PC-3 (cell line): ENCODE results near the gene ABLIM2. TPM values are rescaled to one million over a fixed set of nuclear protein-coding genes. Genes with fewer than 3 reads are reported as not detected.

Experiments used
- ATAC-seq: fragments of 200-7000 bp; cut with Tn5 transposase; 2 replicates; pipeline ENCODE4 v1.9.1; 2020; ENCODE audit warnings: mild to moderate bottlenecking, moderate library complexity
- BruUV-seq: library from RNA; stranded (reverse); fragments of 400-500 nt; replicated peaks from 2 replicates; lab custom pipeline; 2021; lab: Mats Ljungman, UMichigan
- CTCF ChIA-PET: fragments of 300-600 bp; sonication (Branson Sonifier 250); formaldehyde crosslinking; loops from one replicate; lab custom pipeline; 2022; ENCODE audit warnings: antibody characterized with exemption; lab: Charles Lee
- POLR2A ChIA-PET: fragments of 300-600 bp; sonication (Branson Sonifier 250); formaldehyde crosslinking; loops from one replicate; lab custom pipeline; 2022; ENCODE audit warnings: antibody characterized with exemption; ENCODE audit not compliant: unreplicated experiment; lab: Charles Lee
- DNase-seq: peaks from one replicate; pipeline ENCODE4 v3.0.0-alpha.2; 2015
- H2AFZ ChIP-seq: fragments of 300-600 bp; sonication (generic); 2 replicates; pipeline ENCODE4 v1.6.0; 2016; ENCODE audit warnings: antibody characterized with exemption, low read length
- H3F3A ChIP-seq: fragments of 300-600 bp; sonication (generic); one replicate; pipeline ENCODE4 v1.6.0; 2017; ENCODE audit warnings: antibody characterized with exemption, low read length, control low read depth, mild to moderate bottlenecking; ENCODE audit not compliant: unreplicated experiment
- H3K27ac ChIP-seq: fragments of 300-600 bp; sonication (generic); 2 replicates; pipeline ENCODE4 v1.5.1; 2016; ENCODE audit warnings: mild to moderate bottlenecking, low read length
- H3K27me3 ChIP-seq: fragments of 300-600 bp; sonication (generic); 2 replicates; pipeline ENCODE4 v1.6.1; 2016; ENCODE audit warnings: low read length, mixed read lengths
- H3K36me3 ChIP-seq: fragments of 300-600 bp; sonication (generic); 2 replicates; pipeline ENCODE4 v1.6.1; 2016; ENCODE audit warnings: low read depth, mixed run types, low read length, mixed read lengths
- H3K4me1 ChIP-seq: fragments of 300-600 bp; sonication (generic); 2 replicates; pipeline ENCODE4 v1.5.1; 2016; ENCODE audit warnings: low read length; ENCODE audit not compliant: insufficient read depth
- H3K4me2 ChIP-seq: fragments of 300-600 bp; sonication (generic); 2 replicates; pipeline ENCODE4 v1.6.0; 2016; ENCODE audit warnings: low read length
- H3K4me3 ChIP-seq: fragments of 300-600 bp; sonication (generic); 2 replicates; pipeline ENCODE4 v1.5.1; 2016; ENCODE audit warnings: mild to moderate bottlenecking, low read length, mixed read lengths
- H3K79me2 ChIP-seq: fragments of 300-600 bp; sonication (generic); 2 replicates; pipeline ENCODE4 v1.6.1; 2017; ENCODE audit warnings: low read length, mixed read lengths
- H3K9ac ChIP-seq: fragments of 300-600 bp; sonication (generic); 2 replicates; pipeline ENCODE4 v1.6.0; 2016; ENCODE audit warnings: mild to moderate bottlenecking, low read length
- H3K9me2 ChIP-seq: fragments of 300-600 bp; sonication (generic); replicated peaks from 2 replicates; pipeline ENCODE4 v1.6.1; 2016; ENCODE audit warnings: mixed run types, low read length, mixed read lengths
- H3K9me3 ChIP-seq: fragments of 300-600 bp; sonication (generic); 2 replicates; pipeline ENCODE4 v1.6.1; 2016; ENCODE audit warnings: low read length, mixed read lengths
- H4K20me1 ChIP-seq: fragments of 300-600 bp; sonication (generic); 2 replicates; pipeline ENCODE4 v1.6.1; 2016; ENCODE audit warnings: low read length, mixed read lengths
- EZH2 ChIP-seq: fragments of 300-600 bp; sonication (generic); IDR thresholded peaks from one replicate; pipeline ENCODE4 v1.6.1; 2017; ENCODE audit warnings: antibody characterized with exemption, mild to moderate bottlenecking, low read length; ENCODE audit not compliant: unreplicated experiment
- EZH2phosphoT487 ChIP-seq: fragments of 300-600 bp; sonication (generic); IDR thresholded peaks from 2 replicates; pipeline ENCODE4 v1.6.1; 2018; ENCODE audit warnings: mild to moderate bottlenecking, antibody characterized with exemption, low read length, borderline replicate concordance
- intact Hi-C: fragments of 100-400 bp; cut with micrococcal nuclease; formaldehyde crosslinking; loops from 2 replicates; pipeline ENCODE4 v1.9.0; 2023
- total RNA-seq: library from RNA; depleted of rRNA; stranded (reverse); fragments of >200 nt; gene quantifications from 2 replicates; pipeline ENCODE4 v1.2.3, GENCODE V29; 2014
- TF ChIP-seq, protein P1 (sequence below): fragments of 300-600 bp; sonication (generic); conservative IDR thresholded peaks from 2 replicates; pipeline ENCODE4 v1.5.1; 2017; ENCODE audit warnings: antibody characterized with exemption, low read depth, mild to moderate bottlenecking, low read length

The ABLIM2 gene
- total RNA-seq, 1 experiment from 2014 or later: 3.2 TPM

DNA sequence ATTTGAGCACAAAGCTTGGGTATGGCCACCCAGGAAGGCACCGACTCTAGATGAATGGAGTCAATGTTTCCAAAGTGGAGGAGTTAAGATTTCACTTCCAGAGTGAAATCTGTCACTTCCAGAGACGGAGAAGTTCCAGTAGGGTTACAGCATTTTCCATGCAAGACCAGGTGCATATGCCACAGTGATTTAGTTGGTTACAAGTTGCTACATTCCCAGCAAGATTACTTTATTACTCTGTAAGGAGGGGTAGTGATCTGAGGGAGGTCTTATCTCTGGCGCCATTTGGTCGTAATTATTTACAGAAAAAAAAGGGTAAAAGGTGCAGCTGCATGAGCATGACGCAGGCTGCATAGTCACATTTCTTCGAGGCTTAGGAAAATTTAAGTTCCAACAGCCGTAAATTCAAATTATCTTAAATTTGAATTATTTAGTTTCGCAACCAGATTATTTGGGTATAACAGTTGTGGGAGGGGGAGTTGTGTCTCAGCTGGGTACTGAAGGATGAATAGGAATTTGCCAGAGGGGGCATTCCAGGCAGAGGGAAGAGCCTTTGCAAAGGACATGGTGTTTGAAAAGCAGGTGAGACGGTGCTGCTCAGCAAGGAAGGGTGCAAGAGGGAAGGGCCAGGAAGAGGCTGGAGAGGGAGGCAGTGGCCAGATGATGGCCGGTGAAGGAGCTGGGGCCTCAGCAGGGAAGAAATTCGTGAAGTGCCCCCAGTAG, 201.5 kb downstream of the ABLIM2 start:
- no peaks in the 10 kb centered on the region for H3K36me3 ChIP-seq
- H3K27ac ChIP-seq: peak overlapping the region; percentile 88
- H3K79me2 ChIP-seq: no peaks in the 10 kb centered on the region
- no peak overlapping the region; the same call in 1 of the 2 replicates for H3K9ac ChIP-seq
- H3K4me3 ChIP-seq: no peak overlapping the region
- no TSS peak for BruUV-seq
- ATAC-seq (no peak), DNase-seq (no peak)
- no peak overlapping the region for H2AFZ ChIP-seq
- no peak for TF ChIP-seq EZH2phosphoT487
- TF ChIP-seq EZH2: no peak
- TF ChIP-seq, protein P1, sequence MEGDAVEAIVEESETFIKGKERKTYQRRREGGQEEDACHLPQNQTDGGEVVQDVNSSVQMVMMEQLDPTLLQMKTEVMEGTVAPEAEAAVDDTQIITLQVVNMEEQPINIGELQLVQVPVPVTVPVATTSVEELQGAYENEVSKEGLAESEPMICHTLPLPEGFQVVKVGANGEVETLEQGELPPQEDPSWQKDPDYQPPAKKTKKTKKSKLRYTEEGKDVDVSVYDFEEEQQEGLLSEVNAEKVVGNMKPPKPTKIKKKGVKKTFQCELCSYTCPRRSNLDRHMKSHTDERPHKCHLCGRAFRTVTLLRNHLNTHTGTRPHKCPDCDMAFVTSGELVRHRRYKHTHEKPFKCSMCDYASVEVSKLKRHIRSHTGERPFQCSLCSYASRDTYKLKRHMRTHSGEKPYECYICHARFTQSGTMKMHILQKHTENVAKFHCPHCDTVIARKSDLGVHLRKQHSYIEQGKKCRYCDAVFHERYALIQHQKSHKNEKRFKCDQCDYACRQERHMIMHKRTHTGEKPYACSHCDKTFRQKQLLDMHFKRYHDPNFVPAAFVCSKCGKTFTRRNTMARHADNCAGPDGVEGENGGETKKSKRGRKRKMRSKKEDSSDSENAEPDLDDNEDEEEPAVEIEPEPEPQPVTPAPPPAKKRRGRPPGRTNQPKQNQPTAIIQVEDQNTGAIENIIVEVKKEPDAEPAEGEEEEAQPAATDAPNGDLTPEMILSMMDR: no peak
- H3F3A ChIP-seq: no peaks in the 10 kb centered on the region
- no peaks in the 10 kb centered on the region for H3K27me3 ChIP-seq
- intact Hi-C loops: no loop called here
- ChIA-PET POLR2A (no interaction called here), CTCF (no interaction called here)
- no peaks in the 10 kb centered on the region for H3K9me2 ChIP-seq
- H3K4me2 ChIP-seq: no peak overlapping the region
- no peaks in the 10 kb centered on the region for H4K20me1 ChIP-seq
- H3K9me3 ChIP-seq: no peaks in the 10 kb centered on the region
- H3K4me1 ChIP-seq: peaks cover 38% of the 10 kb centered on the region

DNA sequence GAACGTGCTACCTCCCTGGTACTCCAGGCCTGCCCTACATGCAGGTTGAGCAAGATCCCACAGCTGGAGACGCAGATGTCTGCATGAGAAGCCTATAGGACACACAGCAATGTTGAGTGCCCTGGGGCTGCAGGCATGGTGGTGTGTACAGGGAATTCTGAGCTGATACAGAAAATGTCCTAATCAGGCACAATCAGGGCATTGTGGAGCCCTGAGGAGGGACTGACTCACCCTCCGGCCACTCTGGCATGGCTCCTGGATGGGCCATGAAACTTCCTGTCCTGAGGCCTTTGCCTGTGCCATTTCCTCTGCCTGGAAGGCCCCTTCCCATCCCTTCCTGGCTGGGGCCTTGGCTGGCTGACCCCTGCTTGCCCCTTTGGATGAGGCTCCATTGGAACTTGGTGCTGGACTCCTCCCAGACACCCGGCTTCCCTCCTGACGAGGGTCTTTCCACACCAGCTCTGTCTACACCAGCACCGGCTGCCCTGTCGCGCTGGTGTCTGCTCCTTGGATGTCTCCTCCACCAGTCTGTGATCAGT, 202.3 kb downstream of the ABLIM2 start:
- no peak overlapping the region for H3K4me2 ChIP-seq
- no peaks in the 10 kb centered on the region for H3K36me3 ChIP-seq
- POLR2A ChIA-PET: no interaction called here
- H3K27me3 ChIP-seq: no peaks in the 10 kb centered on the region
- no TSS peak for BruUV-seq
- H3K9ac ChIP-seq: no peak overlapping the region; the same call in 1 of the 2 replicates
- peak; percentile 88 for ATAC-seq
- intact Hi-C loops: no loop called here
- H4K20me1 ChIP-seq: no peaks in the 10 kb centered on the region
- H3F3A ChIP-seq: no peaks in the 10 kb centered on the region
- peak; percentile 86 for DNase-seq
- H3K27ac ChIP-seq: peak overlapping the region; percentile 88
- CTCF ChIA-PET: no interaction called here
- peak overlapping the region; percentile 42; the same call in 1 of the 2 replicates for H2AFZ ChIP-seq
- H3K79me2 ChIP-seq: no peaks in the 10 kb centered on the region
- TF ChIP-seq, protein P1: no peak
- no peak for TF ChIP-seq EZH2phosphoT487
- TF ChIP-seq EZH2: no peak
- H3K4me1 ChIP-seq: peaks cover 38% of the 10 kb centered on the region
- H3K9me2 ChIP-seq: no peaks in the 10 kb centered on the region
- H3K4me3 ChIP-seq: no peak overlapping the region
- H3K9me3 ChIP-seq: no peaks in the 10 kb centered on the region

DNA sequence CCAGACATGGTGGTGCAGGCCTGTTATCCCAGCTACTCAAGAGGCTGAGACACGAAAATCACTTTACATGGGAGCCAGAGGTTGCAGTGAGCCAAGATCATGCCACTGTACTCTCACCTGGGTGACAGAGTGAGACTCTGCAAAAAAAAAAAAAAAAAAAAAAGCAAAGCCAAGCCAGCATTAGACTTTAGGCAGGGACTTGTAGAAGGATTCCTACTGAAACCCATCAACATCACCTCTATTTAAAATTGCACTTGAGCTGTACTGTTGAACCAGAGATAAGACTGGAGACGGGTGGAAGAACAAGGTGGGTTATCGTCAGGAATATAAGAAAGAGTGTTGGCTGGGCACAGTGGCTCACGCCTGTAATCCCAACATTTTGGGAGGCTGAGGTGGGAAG, 203.2 kb downstream of the ABLIM2 start:
- no peak overlapping the region for H3K4me2 ChIP-seq
- no peak overlapping the region for H2AFZ ChIP-seq
- no peaks in the 10 kb centered on the region for H3K27me3 ChIP-seq
- no peaks in the 10 kb centered on the region for H3K9me3 ChIP-seq
- intact Hi-C loops: no loop called here
- H3K9ac ChIP-seq: no peak overlapping the region
- no peaks in the 10 kb centered on the region for H3F3A ChIP-seq
- no peaks in the 10 kb centered on the region for H3K36me3 ChIP-seq
- CTCF ChIA-PET: no interaction called here
- no peak for ATAC-seq
- TF ChIP-seq EZH2 (no peak), EZH2phosphoT487 (no peak)
- TF ChIP-seq, protein P1: no peak
- no TSS peak for BruUV-seq
- peak overlapping the region; percentile 88 for H3K27ac ChIP-seq
- DNase-seq: no peak
- H3K4me1 ChIP-seq: peaks cover 32% of the 10 kb centered on the region
- POLR2A ChIA-PET: no interaction called here
- H3K4me3 ChIP-seq: no peak overlapping the region
- no peaks in the 10 kb centered on the region for H3K79me2 ChIP-seq
- H4K20me1 ChIP-seq: no peaks in the 10 kb centered on the region
- no peaks in the 10 kb centered on the region for H3K9me2 ChIP-seq
